Kidney tubule cell (primary cell): ENCODE measurements around the gene CORO7.

Source experiments
- DNase-seq: peaks from one replicate; pipeline ENCODE4 v3.0.0-alpha.2; 2018; ENCODE audit warnings: low spot score

Gene CORO7

DNA sequence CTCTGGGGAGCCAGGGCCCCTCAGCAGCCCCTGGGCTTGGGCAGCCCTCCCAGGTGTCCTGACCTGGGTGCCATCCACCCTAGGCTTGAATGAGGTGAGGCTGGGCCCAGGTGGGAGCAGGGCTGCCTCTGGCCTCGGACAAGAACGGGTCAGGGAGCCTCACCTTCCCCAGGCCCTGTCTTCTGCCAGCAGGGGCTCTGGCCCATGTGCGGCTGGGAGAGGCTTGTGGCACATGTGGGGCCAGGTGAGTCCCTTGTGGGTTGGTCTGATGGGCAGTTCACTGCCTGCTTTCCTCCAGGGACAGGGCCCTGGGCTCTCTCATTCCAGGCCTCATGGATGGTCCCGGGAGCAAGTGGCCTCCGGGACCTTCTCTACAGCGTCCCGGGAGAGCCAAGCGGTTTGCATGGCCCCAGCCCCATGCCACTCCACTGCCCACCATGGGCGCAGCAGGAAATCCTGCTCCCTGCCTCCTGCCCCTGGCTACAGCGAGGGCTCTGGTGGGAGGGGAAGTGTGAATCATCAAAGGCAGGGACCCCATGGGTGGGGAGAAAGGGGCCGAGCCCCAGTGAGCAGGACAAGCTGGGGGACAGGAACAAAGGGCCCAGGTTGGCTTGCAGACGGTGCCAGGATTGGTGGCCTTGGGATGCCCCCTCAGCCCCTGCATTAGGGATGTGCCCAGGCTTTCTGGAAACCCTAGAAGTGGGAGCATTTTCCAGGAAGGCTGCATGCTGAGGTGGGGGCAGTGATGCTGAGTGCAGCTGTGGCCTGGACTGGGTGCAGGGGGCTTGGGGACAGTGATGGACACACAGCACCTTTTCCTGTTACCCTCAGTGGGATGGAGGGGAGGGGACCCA is 32.6 kb downstream of the CORO7 start:
- no peak for DNase-seq

DNA sequence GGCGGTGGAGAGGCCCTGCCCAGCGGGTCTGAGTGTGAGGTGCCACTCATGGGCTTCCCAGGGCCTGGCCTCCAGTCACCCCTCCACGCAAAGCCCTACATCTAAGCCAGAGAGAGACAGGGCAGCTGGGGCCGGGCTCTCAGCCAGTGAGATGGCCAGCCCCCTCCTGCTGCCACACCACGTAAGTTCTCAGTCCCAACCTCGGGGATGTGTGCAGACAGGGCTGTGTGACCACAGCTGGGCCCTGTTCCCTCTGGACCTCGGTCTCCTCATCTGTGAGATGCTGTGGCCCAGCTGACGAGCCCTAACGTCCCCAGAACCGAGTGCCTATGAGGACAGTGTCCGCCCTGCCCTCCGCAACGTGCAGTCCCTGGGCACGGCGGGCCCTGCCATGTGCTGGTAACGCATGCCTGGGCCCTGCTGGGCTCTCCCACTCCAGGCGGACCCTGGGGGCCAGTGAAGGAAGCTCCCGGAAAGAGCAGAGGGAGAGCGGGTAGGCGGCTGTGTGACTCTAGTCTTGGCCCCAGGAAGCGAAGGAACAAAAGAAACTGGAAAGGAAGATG is 33.5 kb downstream of the CORO7 start:
- no peak for DNase-seq

DNA sequence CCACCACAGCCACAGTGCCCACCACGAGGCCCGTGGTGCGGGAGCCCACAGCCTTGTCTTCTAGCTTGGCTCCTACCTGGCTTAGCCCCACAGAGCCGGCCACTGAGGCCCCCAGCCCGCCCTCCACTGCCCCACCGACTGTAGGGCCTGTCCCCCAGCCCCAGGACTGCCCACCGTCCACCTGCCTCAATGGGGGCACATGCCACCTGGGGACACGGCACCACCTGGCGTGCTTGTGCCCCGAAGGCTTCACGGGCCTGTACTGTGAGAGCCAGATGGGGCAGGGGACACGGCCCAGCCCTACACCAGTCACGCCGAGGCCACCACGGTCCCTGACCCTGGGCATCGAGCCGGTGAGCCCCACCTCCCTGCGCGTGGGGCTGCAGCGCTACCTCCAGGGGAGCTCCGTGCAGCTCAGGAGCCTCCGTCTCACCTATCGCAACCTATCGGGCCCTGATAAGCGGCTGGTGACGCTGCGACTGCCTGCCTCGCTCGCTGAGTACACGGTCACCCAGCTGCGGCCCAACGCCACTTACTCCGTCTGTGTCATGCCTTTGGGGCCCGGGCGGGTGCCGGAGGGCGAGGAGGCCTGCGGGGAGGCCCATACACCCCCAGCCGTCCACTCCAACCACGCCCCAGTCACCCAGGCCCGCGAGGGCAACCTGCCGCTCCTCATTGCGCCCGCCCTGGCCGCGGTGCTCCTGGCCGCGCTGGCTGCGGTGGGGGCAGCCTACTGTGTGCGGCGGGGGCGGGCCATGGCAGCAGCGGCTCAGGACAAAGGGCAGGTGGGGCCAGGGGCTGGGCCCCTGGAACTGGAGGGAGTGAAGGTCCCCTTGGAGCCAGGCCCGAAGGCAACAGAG is 34.2 kb downstream of the CORO7 start:
- no peak for DNase-seq

DNA sequence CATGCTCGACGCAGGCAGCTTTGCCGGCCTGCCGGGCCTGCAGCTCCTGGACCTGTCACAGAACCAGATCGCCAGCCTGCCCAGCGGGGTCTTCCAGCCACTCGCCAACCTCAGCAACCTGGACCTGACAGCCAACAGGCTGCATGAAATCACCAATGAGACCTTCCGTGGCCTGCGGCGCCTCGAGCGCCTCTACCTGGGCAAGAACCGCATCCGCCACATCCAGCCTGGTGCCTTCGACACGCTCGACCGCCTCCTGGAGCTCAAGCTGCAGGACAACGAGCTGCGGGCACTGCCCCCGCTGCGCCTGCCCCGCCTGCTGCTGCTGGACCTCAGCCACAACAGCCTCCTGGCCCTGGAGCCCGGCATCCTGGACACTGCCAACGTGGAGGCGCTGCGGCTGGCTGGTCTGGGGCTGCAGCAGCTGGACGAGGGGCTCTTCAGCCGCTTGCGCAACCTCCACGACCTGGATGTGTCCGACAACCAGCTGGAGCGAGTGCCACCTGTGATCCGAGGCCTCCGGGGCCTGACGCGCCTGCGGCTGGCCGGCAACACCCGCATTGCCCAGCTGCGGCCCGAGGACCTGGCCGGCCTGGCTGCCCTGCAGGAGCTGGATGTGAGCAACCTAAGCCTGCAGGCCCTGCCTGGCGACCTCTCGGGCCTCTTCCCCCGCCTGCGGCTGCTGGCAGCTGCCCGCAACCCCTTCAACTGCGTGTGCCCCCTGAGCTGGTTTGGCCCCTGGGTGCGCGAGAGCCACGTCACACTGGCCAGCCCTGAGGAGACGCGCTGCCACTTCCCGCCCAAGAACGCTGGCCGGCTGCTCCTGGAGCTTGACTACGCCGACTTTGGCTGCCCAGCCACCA is 35.1 kb downstream of the CORO7 start:
- DNase-seq: peak; percentile 86

DNA sequence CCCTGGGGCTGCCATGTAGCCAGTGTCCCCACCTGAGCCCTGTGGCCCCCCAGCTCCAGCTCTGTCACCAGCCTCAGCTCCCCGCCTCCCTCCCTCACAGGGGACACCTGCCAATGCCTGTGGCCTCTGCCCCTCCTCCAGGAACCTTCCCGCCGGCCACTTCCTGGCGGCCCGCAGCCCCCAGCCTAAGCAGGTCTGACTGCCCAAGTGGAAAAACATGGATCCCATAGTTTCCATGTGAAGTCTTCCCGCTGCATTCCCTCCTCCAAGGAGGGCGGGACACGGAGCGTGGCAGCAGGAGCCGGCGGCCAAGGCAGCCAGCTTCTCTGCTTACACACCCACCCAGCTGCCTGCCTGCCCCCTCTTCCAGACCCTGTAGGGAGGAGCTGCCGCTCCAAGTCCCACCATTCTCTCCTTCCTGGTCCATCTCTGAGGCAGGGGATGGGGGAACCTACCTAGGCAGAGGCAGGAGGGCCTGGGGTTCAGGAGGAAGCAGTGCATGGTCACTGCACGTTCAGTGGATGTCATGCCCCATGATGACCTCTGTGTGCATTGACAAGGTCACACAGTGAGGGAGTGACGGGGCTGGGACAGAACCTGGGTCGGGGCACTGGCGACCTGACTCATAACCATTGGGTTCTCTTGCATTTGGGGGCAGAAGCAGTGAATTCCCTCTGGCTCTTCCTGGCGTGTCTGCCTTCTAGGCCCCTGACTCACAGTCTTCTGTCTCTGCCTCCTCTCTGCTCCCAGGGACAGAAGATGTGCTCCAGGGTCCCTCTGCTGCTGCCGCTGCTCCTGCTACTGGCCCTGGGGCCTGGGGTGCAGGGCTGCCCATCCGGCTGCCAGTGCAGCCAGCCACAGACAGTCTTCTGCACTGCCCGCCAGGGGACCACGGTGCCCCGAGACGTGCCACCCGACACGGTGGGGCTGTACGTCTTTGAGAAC is 36.0 kb downstream of the CORO7 start:
- peak; percentile 63 for DNase-seq

DNA sequence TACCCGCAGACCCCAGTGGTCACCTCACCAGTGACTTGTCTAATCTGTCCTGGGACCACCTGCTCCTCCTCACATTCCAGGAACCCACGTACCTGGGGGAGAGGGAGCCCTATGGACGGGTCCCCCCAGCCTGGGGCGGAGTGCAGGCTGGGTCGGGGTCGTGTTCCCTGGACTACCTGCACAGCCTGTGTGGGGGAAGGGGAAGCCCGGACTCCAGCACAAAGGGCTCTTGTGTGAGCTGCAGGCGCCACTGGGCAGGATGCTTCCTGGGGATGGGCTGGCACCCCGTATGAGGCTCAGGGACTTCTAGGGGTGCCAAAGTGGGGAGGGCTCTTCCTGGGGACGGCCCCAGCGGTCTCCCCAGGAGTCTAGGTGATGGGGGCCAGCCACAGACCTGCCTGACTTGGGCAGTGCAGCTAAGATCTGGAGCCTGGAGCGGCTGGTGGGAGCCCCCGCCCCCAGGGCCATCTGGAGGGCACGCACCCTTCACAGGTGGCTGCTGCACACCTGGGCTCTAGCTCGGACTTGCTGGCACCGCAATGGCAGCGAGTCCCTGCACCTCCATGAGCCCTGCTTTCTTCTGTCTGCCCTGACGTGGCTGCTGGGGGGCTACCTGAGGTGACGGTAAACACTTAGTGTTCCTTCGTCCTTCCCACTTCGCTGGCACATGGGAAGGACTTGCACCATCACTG is 37.3 kb downstream of the CORO7 start:
- no peak for DNase-seq

DNA sequence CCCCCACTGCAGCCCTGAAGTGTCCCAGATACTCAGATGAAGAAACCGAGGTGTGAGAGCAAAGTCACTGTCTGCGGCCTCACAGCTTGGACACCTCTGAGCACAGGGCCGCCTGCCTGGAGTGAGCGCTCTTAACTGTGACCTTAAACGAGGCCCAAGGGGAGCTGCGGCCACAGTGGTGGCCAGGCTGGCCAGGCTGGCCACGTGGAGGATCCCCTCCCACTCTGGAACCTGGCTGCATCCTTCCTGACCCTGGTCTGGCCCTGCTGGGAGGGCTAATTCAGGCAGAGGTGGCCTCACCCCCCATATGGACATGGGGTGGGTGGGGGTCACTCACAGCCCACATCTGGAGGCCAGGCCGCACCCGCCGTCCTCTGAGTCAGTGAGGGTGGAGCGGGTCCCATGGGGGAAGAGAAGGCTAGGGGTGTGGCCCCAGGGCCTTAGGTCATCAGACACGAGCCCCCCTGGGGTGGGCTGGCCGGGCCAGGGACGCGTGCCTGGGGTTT is 38.2 kb downstream of the CORO7 start:
- DNase-seq: no peak

DNA sequence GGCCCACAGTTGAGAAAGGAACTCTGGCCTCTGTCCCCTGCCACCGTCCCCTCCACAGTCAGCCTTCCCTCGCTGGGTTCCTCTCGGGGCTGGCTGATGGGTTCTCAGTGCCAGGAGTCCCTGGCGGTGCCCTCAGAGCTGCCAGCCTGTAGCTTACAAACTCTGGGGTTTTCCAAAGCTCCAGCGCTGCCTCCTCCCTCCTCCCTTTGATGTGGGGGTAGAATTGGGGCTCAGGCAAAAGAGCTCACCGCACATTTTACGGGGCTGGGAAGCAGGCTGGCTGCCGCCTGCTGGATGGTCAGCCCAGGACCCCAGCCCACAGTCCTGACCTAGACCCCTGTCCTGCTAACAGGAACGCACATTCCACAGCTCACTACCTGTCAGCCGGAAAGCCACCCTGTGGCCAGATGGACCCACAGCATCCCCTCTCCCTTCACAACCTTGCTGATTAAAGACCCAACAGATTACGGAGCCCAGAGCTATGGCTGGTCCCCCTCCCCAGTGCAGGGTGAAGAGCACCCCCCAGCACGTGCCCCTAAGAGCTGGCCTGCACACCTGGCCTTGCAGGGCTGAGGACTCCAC is 38.7 kb downstream of the CORO7 start:
- no peak for DNase-seq

DNA sequence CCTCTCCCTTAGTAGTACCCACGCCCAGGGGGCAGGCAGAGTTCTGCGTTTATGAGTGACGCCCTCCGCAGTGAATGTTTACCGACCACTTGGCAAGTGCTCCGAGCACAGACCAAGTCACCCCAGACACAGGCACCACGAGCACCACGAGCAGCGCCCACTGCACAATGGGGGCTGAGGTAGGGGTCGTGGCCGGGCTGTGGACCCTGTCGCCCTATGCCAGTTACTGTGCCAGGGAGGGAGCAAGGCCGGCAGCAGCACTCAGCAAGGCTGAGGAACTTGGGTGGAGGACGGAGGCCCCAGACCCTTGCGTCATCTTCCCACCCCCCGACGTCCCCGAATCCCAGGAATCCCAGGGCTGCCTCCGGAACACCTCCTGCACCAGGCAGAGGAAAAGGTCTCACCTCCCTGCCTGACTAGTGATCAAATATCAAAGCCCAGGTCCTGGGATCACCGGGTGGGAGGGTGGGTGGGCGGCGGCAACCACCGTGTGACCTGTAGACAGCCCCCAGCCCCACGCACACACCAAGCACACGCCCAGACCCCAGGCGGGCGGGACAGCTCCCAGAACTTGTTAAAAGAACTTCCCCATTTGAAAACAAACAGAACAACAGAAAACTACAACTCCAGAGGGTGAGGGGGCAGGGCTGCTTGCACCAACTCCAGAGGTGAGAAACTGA is 39.4 kb downstream of the CORO7 start:
- DNase-seq: no peak

DNA sequence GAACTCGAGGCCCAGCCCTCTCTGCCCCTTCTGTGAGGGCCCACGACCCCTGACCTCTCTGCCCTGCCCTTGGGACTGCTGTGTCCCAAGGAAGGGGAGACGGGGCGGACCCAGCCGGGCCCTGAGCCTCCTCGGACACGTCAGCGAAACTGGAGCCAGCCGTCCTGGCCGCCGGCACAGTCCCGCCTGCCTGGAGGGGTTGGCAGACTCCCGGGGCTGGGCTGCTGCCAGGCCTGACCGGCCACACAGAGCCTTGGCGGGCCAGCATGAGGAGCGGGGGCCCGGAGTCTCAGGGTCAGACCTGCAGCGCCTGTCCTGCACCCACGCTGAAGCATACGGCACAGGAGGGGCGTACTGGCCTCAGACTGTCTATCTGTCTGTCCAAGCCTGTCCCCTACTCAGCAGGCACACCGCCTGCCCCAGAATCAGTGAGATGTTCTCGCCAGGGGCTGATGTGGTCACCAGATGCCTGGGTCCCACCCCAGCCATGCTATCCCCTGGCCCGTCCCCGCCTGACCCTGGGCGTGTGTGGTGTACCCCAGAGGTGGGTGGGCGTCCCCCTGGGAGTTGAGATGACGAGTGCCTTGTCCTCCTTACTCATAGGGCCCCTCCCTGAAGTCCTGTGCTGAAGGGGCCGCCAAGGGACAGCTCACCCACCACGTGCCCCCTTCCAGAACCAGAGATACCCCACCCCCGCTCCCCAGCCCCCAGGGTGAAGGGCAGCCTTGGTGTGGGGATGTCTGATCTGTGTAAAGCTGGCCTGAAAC is 40.1 kb downstream of the CORO7 start:
- peak; percentile 80 for DNase-seq

DNA sequence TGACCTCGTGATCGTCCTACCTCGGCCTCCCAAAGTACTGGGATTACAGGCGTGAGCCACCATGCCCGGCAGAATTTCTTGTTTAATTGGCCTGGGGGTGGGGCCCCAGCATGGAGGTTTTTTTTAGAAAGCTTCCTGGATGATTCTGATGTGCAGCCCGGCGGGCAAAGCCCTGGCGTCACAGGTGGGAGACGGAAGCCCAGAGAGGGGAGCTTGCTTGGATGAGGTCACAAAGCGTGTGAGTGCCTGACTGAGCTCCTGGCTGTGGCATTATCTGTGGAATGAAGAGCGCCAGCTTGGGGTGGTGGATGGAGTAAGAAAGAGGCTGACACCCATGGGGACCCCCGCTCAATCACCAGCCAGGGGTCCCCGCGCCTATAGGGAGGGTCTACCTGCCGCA is 40.7 kb downstream of the CORO7 start:
- DNase-seq: peak; percentile 82

DNA sequence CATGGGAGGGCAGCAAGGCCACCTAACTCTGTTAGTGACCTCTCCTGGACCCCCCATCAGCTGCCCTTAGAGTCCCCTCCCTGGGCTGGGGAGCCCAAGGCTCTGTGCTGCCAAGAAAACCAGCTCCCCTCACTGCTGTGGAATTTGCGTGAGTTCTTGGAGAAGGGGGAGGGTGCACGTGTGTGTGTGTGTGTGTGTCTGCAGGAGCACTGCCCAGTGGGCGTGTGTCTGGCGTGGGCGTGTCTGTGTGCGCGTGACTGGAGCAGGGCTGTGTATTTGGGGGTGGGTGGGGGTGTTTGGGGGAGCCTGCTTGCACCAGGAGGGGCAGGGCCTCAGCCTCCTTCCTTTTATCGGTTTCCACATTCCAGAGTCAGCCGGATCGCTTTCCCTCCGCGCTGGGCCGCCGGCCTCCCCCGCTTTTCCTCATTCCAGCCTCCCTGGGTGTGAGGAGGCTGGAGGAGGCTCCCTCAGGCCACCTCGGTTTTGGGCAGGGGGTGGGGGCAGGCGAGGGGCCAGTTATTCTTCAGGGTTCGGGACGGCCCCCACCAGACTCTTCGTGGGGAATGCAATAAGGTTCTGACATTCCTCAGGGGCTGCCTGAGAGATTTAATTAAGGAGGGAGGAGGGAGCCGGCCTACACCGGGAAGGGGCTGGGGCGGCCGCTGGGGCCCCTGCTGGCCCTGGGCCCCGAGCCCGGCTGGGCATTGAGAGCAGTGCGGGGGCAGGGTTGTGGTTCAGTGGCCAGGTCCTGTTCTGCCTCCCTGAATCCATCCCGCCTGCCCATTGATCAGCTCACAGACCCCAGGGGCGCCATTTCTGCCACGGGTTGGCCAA is 42.3 kb downstream of the CORO7 start:
- peak; percentile 83 for DNase-seq

DNA sequence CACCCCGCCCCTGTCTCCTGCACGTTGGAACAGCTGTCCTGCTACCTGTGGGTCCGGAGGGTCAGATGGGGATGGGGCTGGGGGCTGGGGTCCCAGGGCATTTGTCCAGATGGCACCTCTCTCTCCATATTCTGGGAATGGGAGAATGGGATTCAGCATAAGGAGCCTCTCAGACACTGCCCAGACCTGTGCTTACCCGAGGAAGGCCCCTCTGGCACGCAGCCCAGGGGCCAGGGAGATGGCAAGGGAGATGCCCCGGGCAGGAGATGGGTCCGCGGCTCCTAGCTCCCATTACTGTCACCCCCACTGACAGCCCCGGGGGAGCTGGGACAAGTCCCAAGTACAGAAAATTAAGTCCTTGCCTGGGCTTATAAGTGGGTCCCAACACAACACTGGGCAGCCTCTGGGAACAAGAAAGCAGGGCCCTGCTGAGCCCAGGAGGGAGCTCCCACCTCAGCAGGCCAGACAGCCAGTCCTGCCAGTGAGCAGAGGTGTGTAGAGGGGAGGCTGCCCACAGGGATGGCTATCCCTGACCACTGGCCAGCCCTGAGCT is 43.0 kb downstream of the CORO7 start:
- DNase-seq: peak; percentile 42

DNA sequence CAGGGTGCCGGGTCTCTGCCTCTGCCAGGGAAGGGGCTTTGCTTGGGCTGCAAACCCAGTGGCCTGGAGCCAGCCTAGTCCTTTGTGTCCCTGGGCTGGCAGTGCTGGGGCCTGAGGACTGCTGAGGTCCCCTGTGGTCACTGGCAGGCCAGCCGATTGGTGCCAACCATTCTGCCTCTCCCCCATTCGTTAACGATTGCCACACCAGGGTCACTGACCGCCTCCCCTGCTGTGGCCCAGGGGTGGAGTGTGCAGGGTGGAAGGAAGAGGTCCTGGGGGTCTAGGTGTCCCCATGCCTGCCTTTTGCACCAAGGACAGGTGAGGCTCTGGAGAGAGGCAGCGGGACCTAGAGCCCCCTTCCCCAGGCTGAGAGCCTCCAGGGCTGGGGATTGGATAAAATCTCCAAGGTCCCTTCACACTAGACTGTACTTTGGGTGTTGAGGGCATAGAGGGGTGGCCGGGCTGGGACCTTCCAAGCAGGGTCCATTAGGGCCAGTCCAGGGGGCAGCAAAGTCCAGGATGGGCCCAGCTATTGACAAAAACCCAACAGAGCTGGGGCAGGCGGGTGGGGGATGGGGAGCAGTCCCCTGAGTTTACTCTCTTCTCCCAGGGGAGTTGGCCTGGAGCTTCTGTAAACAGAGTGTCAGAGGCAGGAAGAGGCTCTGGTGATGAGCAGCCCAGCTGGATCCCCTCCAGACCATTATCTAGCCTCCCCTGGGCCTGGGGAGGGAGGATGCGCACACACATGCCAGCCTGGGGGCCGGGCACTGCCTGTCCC is 43.6 kb downstream of the CORO7 start:
- DNase-seq: peak; percentile 68

DNA sequence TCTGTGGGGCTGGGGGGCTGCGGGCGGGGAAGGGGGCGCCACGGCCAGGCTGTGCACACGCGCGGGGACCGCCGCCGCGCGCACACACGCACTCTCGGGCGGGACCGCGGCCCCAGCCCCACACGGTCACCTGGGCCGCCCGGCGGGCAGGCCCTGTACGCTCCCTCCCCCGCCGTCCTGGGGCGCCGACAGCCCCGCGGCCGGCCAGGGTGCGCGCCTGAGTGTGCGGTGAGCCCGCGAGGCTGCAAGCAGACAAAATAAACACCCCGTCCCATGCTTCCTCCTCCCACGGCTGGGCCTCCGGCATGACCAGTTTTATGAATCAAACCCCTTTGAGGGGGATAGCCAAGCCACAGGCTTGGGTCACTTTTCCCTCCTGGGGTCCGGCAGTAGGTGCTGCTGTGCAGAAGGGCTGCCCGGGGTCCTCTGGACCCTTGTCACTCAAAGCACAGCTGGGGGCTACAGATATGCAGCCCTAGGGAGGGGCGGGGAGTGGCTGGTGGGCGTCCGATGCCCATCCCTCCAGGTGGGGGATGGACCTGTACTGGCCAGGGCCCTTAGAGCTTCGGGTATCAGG is 44.3 kb downstream of the CORO7 start:
- peak; percentile 55 for DNase-seq
